CD4-positive, alpha-beta memory T cell (primary cell): ENCODE results near the gene CLIC5. TPM values are rescaled to one million over a fixed set of nuclear protein-coding genes. Genes with fewer than 3 reads are reported as not detected.

Source experiments
- CTCF ChIA-PET: fragments of 350-600 bp; sonication (Branson Sonifier 250); formaldehyde crosslinking; loops from one replicate; lab custom pipeline; 2021; ENCODE audit warnings: inconsistent platforms; ENCODE audit not compliant: partially characterized antibody; lab: Charles Lee
- POLR2A ChIA-PET: fragments of 350-600 bp; sonication (Branson Sonifier 250); formaldehyde crosslinking; loops from one replicate; lab custom pipeline; 2021; ENCODE audit not compliant: partially characterized antibody; lab: Charles Lee
- DNase-seq, 5 donors: peaks; one replicate each; pipeline versions ENCODE4 v3.0.0 to v3.0.0-alpha.2; 2020 to 2022; ENCODE audit warnings: mixed read lengths in 1 of 5
- H3K27ac ChIP-seq: one replicate; pipeline ENCODE4 v1.7.0; 2013; ENCODE audit warnings: low read depth, low read length
- H3K27me3 ChIP-seq: 2 replicates; pipeline ENCODE4 v1.7.0; 2013; ENCODE audit warnings: mild to moderate bottlenecking, low read length, moderate library complexity; ENCODE audit not compliant: insufficient read depth
- H3K36me3 ChIP-seq: 2 replicates; pipeline ENCODE4 v1.7.0; 2013; ENCODE audit warnings: mild to moderate bottlenecking, low read length, moderate library complexity; ENCODE audit not compliant: insufficient read depth
- H3K4me1 ChIP-seq: 2 replicates; pipeline ENCODE4 v1.7.0; 2013; ENCODE audit warnings: mild to moderate bottlenecking, low read length, moderate library complexity; ENCODE audit not compliant: insufficient read depth
- H3K4me3 ChIP-seq, 2 donors: one replicate each; pipeline ENCODE4 v1.7.0; 2013; ENCODE audit warnings: low read length in 2 of 2, mild to moderate bottlenecking in 1 of 2
- H3K9me3 ChIP-seq, 2 donors: one replicate each; pipeline ENCODE4 v1.7.0; 2013; ENCODE audit warnings: low read length in 2 of 2, control low read depth in 1 of 2; ENCODE audit not compliant: control insufficient read depth in 1 of 2
- H3K27ac Mint-ChIP-seq, 7 donors: one replicate each; pipeline ENCODE4 v1.8.0; 2020 to 2021; ENCODE audit warnings: mixed read lengths in 7 of 7, mild to moderate bottlenecking in 6 of 7, inconsistent platforms in 3 of 7, moderate library complexity in 3 of 7
- H3K27me3 Mint-ChIP-seq, 2 donors: one replicate each; pipeline ENCODE4 v1.8.0; 2020 to 2021; ENCODE audit warnings: mixed read lengths in 2 of 2
- H3K36me3 Mint-ChIP-seq, 2 donors: one replicate each; pipeline ENCODE4 v1.8.0; 2020 to 2021; ENCODE audit warnings: mixed read lengths in 2 of 2, inconsistent platforms in 1 of 2, mild to moderate bottlenecking in 1 of 2
- H3K4me1 Mint-ChIP-seq, 4 donors: one replicate each; pipeline ENCODE4 v1.8.0; 2020 to 2021; ENCODE audit warnings: mixed read lengths in 4 of 4, mild to moderate bottlenecking in 1 of 4
- H3K4me3 Mint-ChIP-seq, 8 donors: one replicate each; pipeline ENCODE4 v1.8.0; 2020 to 2021; ENCODE audit warnings: mixed read lengths in 8 of 8, mild to moderate bottlenecking in 7 of 8, moderate library complexity in 6 of 8, inconsistent platforms in 3 of 8
- H3K9me3 Mint-ChIP-seq, 8 donors: one replicate each; pipeline ENCODE4 v1.8.0; 2020 to 2021; ENCODE audit warnings: mixed read lengths in 8 of 8, mild to moderate bottlenecking in 5 of 8, inconsistent platforms in 3 of 8, moderate library complexity in 1 of 8
- intact Hi-C: fragments of 100-400 bp; cut with micrococcal nuclease; formaldehyde crosslinking; loops from one replicate; pipeline ENCODE4 v1.15.1; 2023
- polyA plus RNA-seq, 2 donors: library from polyadenylated mRNA; unstranded; fragments of 300-500 nt; fragmentation: Illumina TruSeq; gene quantifications; one replicate each; pipeline ENCODE4 v1.2.3, GENCODE V29; 2021
- total RNA-seq, 2 experiments: library from RNA; stranded (reverse); gene quantifications; one replicate each; pipeline ENCODE4 v1.2.3, GENCODE V29; 2021

CLIC5 gene
- total and polyA plus RNA-seq, 4 experiments from 2014 or later: 3.4 to 18.4 (median 12.4) TPM

- no peak for DNase-seq
- ChIA-PET CTCF (interaction anchor here (0.9 to 6.4 kb wide), 5 partner anchors 10 to 1448 kb away, joined by 3 to 91 read pairs (median 6); no protein-coding TSS in a partner anchor), POLR2A (no interaction called here)
- Histone ChIP-seq H3K27ac (no peak overlapping the region), H3K9me3 (no peaks in the 10 kb centered on the region), H3K4me3 (no peak overlapping the region), H3K36me3 (no peaks in the 10 kb centered on the region), H3K4me1 (no peaks in the 10 kb centered on the region), H3K27me3 (no peaks in the 10 kb centered on the region)
- Mint-ChIP-seq H3K36me3 (peaks cover 1 to 4% of the 10 kb centered on the region in 2 donors), H3K4me3 (no peak overlapping the region), H3K27me3 (no peaks in the 10 kb centered on the region), H3K4me1 (peaks cover 4 to 13% (median 8%) of the 10 kb centered on the region in 4 donors), H3K9me3 (no peaks in the 10 kb centered on the region), H3K27ac (no peak overlapping the region)
- intact Hi-C loops: loop anchor here (2.0 kb wide), 1 partner anchor 1493 kb away; no protein-coding TSS in a partner anchor
Measured at GRCh38 chr6:45923831-45924391, 91.7 kb downstream of the CLIC5 start.

GRCh38 chr6:45922728-45923351, 92.8 kb downstream of the CLIC5 start:
- peak; percentile 44 to 52 (median 47) for DNase-seq
- H3K4me1 Mint-ChIP-seq: peaks cover 4 to 13% (median 8%) of the 10 kb centered on the region in 4 donors
- Histone ChIP-seq H3K4me1 (no peaks in the 10 kb centered on the region), H3K9me3 (no peaks in the 10 kb centered on the region), H3K4me3 (no peak overlapping the region), H3K27ac (no peak overlapping the region), H3K27me3 (no peaks in the 10 kb centered on the region), H3K36me3 (no peaks in the 10 kb centered on the region)
- peak overlapping the region in 2 of 7 donors; percentile 7 to 41 for H3K27ac Mint-ChIP-seq
- peak overlapping the region in 1 of 8 donors; percentile 11 for H3K4me3 Mint-ChIP-seq
- ChIA-PET CTCF (interaction anchor here (0.7 to 6.4 kb wide), 22 partner anchors 8 to 1453 kb away, joined by 3 to 91 read pairs (median 4); no protein-coding TSS in a partner anchor), POLR2A (interaction anchor here (0.7 kb wide), 1 partner anchor 810 kb away, joined by 3 read pairs; no protein-coding TSS in a partner anchor)
- intact Hi-C loops: loop anchor here (1.0 to 2.0 kb wide), 2 partner anchors 1268 to 1492 kb away; no protein-coding TSS in a partner anchor
- no peaks in the 10 kb centered on the region for H3K27me3 Mint-ChIP-seq
- H3K9me3 Mint-ChIP-seq: no peaks in the 10 kb centered on the region
- peaks cover 4 to 7% of the 10 kb centered on the region in 2 donors for H3K36me3 Mint-ChIP-seq

- H3K36me3 Mint-ChIP-seq: peaks cover 9 to 12% of the 10 kb centered on the region in 2 donors
Measured at GRCh38 chr6:45921691-45922281, 93.9 kb downstream of the CLIC5 start.

GRCh38 chr6:45920819-45921511, 94.7 kb downstream of the CLIC5 start:
- H3K27me3 ChIP-seq: no peaks in the 10 kb centered on the region
- H3K36me3 ChIP-seq: no peaks in the 10 kb centered on the region
- H3K9me3 ChIP-seq: no peaks in the 10 kb centered on the region
- peaks cover 4 to 13% (median 8%) of the 10 kb centered on the region in 4 donors for H3K4me1 Mint-ChIP-seq
- H3K4me1 ChIP-seq: no peaks in the 10 kb centered on the region
- ChIA-PET POLR2A (no interaction called here), CTCF (interaction anchor here (2.2 to 6.4 kb wide), 4 partner anchors 10 to 1445 kb away, joined by 12 to 91 read pairs (median 33); no protein-coding TSS in a partner anchor)
- H3K36me3 Mint-ChIP-seq: peaks cover 12 to 20% of the 10 kb centered on the region in 2 donors
- intact Hi-C loops: no loop called here
- no peaks in the 10 kb centered on the region for H3K27me3 Mint-ChIP-seq
- no peak overlapping the region for H3K4me3 ChIP-seq
- no peak overlapping the region for H3K27ac ChIP-seq
- no peak for DNase-seq
- no peaks in the 10 kb centered on the region for H3K9me3 Mint-ChIP-seq
- H3K4me3 Mint-ChIP-seq: no peak overlapping the region
- peak overlapping the region in 3 of 7 donors; percentile 14 to 68 (median 20) for H3K27ac Mint-ChIP-seq

More at GRCh38 chr6:45921691-45922281, 93.9 kb downstream of the CLIC5 start:
- Histone ChIP-seq H3K27me3 (no peaks in the 10 kb centered on the region), H3K4me3 (no peak overlapping the region), H3K27ac (no peak overlapping the region), H3K36me3 (no peaks in the 10 kb centered on the region), H3K4me1 (no peaks in the 10 kb centered on the region), H3K9me3 (no peaks in the 10 kb centered on the region)
- Mint-ChIP-seq H3K4me1 (peaks cover 4 to 13% (median 8%) of the 10 kb centered on the region in 4 donors), H3K27me3 (no peaks in the 10 kb centered on the region), H3K27ac (peak overlapping the region in 1 of 7 donors; percentile 54), H3K9me3 (no peaks in the 10 kb centered on the region), H3K4me3 (no peak overlapping the region)
- intact Hi-C loops: loop anchor here (1.0 to 2.0 kb wide), 2 partner anchors 1266 to 1491 kb away; no protein-coding TSS in a partner anchor
- DNase-seq: no peak
- ChIA-PET POLR2A (interaction anchor here (0.7 kb wide), 1 partner anchor 809 kb away, joined by 3 read pairs; no protein-coding TSS in a partner anchor), CTCF (interaction anchor here (0.7 to 6.4 kb wide), 19 partner anchors 8 to 1452 kb away, joined by 3 to 91 read pairs (median 4); no protein-coding TSS in a partner anchor)

GRCh38 chr6:45917439-45917838, 98.2 kb downstream of the CLIC5 start:
- no peak for DNase-seq
- POLR2A ChIA-PET: no interaction called here
- Mint-ChIP-seq H3K4me1 (peaks cover 0 to 2% (median under 1%) of the 10 kb centered on the region in 4 donors), H3K27me3 (no peaks in the 10 kb centered on the region), H3K36me3 (peaks cover 31 to 48% of the 10 kb centered on the region in 2 donors), H3K9me3 (no peaks in the 10 kb centered on the region), H3K27ac (no peak overlapping the region), H3K4me3 (no peak overlapping the region)
- no peak overlapping the region for H3K27ac ChIP-seq
- H3K36me3 ChIP-seq: no peaks in the 10 kb centered on the region
- intact Hi-C loops: no loop called here
- no peak overlapping the region for H3K4me3 ChIP-seq
- no peaks in the 10 kb centered on the region for H3K9me3 ChIP-seq
- no peaks in the 10 kb centered on the region for H3K4me1 ChIP-seq
- CTCF ChIA-PET: no interaction called here
- H3K27me3 ChIP-seq: no peaks in the 10 kb centered on the region

- DNase-seq: no peak
- Mint-ChIP-seq H3K4me1 (no peaks in the 10 kb centered on the region), H3K4me3 (no peak overlapping the region), H3K27me3 (no peaks in the 10 kb centered on the region), H3K9me3 (no peaks in the 10 kb centered on the region), H3K27ac (no peak overlapping the region), H3K36me3 (peaks cover 38 to 56% of the 10 kb centered on the region in 2 donors)
- CTCF ChIA-PET: no interaction called here
- H3K4me1 ChIP-seq: no peaks in the 10 kb centered on the region
- no peak overlapping the region for H3K4me3 ChIP-seq
- POLR2A ChIA-PET: no interaction called here
- no peaks in the 10 kb centered on the region for H3K27me3 ChIP-seq
- intact Hi-C loops: no loop called here
- no peaks in the 10 kb centered on the region for H3K9me3 ChIP-seq
- no peaks in the 10 kb centered on the region for H3K36me3 ChIP-seq
- H3K27ac ChIP-seq: no peak overlapping the region
Measured at GRCh38 chr6:45916692-45917091, 99.0 kb downstream of the CLIC5 start.
